Retina (tissue), 1 donor: Measurements from ENCODE around the gene PEX7.
"Not testable (repeated sequence)": the region's sequence is repeated elsewhere in the genome, so short reads cannot be mapped to it uniquely, and the experiment has no call there.

Source experiments
- DNase-seq: peaks from one replicate; pipeline ENCODE4 v3.0.0-alpha.2; 2016

Gene PEX7, protein sequence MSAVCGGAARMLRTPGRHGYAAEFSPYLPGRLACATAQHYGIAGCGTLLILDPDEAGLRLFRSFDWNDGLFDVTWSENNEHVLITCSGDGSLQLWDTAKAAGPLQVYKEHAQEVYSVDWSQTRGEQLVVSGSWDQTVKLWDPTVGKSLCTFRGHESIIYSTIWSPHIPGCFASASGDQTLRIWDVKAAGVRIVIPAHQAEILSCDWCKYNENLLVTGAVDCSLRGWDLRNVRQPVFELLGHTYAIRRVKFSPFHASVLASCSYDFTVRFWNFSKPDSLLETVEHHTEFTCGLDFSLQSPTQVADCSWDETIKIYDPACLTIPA

DNA sequence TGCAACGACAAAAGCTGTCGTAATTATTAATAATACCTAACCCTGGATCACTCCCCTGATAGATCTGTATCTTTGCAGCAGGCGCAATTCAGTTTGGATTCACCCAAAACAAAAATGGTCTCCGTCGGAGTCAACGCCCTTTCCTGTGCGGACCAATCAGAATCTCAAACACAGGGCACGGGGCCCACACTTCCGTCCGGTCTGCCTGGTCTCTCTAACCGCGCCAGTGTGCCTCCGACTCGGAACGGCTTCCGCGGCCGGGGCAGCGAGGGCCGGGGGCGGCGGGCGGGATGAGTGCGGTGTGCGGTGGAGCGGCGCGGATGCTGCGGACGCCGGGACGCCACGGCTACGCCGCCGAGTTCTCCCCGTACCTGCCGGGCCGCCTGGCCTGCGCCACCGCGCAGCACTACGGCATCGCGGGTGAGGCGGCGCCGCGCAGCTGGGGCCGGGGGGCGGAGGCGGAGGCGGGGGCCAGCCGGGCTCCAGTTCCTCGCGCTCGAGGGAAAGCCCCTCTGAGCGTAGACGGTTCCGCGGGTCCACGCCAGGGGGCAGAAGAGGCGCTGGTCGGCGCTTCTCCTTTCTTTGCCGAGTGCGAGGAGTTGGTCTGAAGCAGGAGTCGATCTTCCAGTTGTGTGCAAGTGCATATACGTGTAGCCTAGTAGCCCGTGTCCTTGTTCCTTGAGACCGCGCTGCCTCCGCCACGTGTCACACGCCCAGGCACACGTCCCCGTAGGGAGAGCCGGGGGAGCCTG lies at the start of gene PEX7:
PEX7 (plus strand) TSS at position 217 of the 752 bp plus-strand sequence; CDS start at position 291, 74 bp downstream.
- peak; percentile 93 for DNase-seq

GRCh38 chr6:136772685-136773472 lies 49.5 kb upstream of the PEX7 start:
- DNase-seq, result no peak

DNA sequence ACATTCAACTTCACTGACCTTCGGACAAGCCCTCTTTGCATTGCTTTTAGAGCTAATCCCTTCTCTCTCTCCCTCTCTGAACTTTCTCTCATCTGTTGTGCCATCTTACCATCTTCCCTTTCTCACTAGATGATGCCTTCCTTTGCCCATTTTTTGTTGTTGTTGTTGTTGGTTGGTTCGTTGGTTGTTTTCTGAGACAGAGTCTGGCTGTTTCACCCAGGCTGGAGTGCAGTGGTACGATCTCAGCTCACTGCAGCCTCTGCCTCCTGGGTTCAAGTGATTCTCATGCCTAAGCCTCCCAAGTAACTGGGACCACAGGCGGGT lies 49.0 kb upstream of the PEX7 start:
- no peak for DNase-seq

- DNase-seq, result no peak
Observed at GRCh38 chr6:136774228-136775041, 48.0 kb upstream of the PEX7 start.

- DNase-seq, result no peak
Observed at GRCh38 chr6:136775081-136775480, 47.3 kb upstream of the PEX7 start.

DNA sequence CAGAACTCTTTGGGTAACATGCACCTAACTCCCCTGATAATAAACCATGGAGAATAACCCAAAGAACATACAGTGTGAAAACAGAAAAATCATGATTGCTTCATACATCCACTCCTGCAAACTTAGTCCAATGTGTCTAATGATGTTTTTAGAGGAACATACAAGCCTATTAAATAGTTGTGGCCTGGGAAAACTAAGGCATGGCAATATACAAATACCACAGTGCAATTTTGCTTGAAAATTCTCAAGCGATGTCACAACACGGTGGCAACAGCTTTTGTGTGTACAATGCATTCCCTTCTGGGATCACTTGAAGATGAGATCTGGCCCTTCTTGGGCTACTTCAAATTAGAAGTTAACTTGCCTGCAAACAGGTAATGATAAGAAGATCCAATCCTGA lies 46.8 kb upstream of the PEX7 start:
- DNase-seq, result no peak

GRCh38 chr6:136777651-136778050 lies 44.7 kb upstream of the PEX7 start:
- no peak for DNase-seq

DNA sequence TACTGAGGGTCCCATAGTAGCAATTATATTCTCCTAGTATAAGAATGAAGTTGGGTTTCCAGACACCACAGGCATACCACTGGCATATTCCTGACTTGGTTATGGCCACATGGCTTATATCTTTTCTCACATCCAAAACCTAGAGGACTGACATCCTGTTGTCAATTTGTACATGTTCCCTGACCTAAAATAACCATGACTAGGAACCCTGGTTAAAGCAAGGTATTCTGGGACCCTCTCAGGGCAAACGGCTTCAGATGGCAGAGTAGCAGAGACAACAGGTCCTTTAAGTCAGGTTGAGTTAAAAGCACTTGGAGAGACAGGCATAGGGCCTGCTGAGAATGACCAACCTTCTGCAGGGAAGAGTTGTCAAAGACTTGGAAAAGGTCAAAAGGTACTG lies 42.7 kb upstream of the PEX7 start:
- no peak for DNase-seq

- no peak for DNase-seq
Observed at GRCh38 chr6:136780972-136781371, 41.4 kb upstream of the PEX7 start.

- DNase-seq, result no peak
Observed at GRCh38 chr6:136782021-136782770, 40.2 kb upstream of the PEX7 start.

GRCh38 chr6:136783021-136783420 lies 39.4 kb upstream of the PEX7 start:
- no peak for DNase-seq

- no peak for DNase-seq
Observed at GRCh38 chr6:136783495-136784270, 38.7 kb upstream of the PEX7 start.

GRCh38 chr6:136784271-136784664 lies 38.1 kb upstream of the PEX7 start:
- no peak for DNase-seq

- DNase-seq, result no peak
Observed at GRCh38 chr6:136784910-136785746, 37.3 kb upstream of the PEX7 start.

- no peak for DNase-seq
Observed at GRCh38 chr6:136786658-136787057, 35.7 kb upstream of the PEX7 start.

DNA sequence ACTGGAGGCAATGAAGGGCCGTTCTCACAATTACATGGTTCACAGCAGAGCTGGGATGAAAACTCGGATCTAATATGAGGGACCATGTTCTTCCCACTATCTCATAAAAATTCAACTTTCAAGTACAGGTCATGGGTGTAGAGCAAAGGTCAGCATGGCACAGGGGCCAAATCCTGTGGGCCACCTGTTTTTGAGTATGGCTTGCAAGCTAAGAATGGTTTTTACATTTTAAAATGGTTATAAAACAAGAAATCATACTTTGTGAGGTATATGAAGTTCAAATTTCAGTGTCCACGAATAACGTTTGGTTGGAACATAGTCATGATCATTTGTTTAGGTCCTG lies 34.7 kb upstream of the PEX7 start:
- no peak for DNase-seq

DNA sequence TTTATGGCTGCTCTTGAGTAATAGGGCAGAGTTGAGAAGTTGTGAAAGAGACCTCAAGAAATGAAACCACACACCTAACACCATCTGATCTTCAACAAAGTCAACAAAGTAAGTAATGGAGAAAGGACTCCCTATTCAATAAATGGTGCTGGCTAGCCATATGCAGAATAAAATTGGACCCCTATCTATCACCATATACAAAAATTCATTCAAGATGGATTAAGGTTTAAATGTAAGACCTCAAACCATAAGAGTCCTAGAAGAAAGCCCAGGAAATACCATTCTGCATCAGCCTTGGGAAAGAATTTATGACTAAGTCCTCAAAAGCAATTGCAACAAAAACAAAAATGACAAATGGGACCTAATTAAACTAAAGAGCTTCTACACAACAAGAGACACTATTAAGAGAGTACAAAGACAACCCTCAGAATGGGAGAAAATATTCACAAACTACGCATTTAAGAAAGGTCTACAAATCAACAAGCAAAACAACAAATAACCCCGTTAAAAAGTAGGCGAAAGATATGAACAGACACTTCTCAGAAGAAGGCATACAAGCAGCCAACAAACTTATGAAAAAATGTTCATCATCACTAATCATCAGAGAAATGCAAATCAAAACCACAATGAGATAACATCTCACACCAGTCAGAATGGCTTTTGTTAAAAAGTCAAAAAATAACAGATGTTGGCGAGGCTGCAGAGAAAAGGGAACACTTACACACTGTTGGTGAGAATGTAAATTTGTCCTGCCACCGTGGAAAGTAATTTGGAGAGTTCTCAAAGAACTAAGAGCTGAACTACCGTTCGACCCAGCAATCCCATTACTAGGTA lies 34.1 kb upstream of the PEX7 start:
- no peak for DNase-seq

DNA sequence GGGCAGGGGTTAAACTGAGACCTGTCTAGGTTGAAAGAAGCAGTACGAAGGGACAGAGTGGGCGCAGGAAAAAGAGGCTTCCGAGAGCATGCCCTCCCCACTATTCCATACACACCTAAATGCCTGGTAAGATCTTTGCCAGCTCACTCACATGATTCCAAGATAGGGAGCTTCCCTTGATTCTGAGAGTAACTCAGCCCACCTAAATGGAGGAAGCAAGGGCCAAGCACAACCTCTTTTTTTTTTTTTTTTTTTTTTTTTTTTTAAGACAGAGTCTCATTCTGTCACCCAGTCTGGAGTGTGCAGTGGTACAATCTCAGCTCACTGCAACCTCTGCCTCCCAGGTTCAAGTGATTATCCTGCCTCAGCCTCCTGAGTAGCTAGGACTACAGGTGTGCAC lies 33.0 kb upstream of the PEX7 start:
- DNase-seq, result not testable (repeated sequence)
